Smooth muscle cell (in vitro differentiated cells): Measurements from ENCODE around the gene CALCR. TPM values are rescaled to one million over a fixed set of nuclear protein-coding genes. Genes with fewer than 3 reads are reported as not detected.

Source experiments
- DNase-seq: peaks from one replicate; lab custom pipeline; 2025; ENCODE audit not compliant: unreplicated experiment; lab: John Stamatoyannopoulos, UW
- H2AFZ ChIP-seq: fragments of 200-600 bp; sonication (generic); 2 replicates; pipeline ENCODE4 v1.6.0; 2016; ENCODE audit warnings: antibody characterized with exemption, low read depth, mild to moderate bottlenecking
- H3F3A ChIP-seq: fragments of 200-600 bp; sonication (generic); 2 replicates; pipeline ENCODE4 v1.6.0; 2017; ENCODE audit warnings: antibody characterized with exemption, low read depth
- H3K27ac ChIP-seq: fragments of 200-600 bp; sonication (generic); 2 replicates; pipeline ENCODE4 v1.5.1; 2016; ENCODE audit warnings: low read depth, mild to moderate bottlenecking
- H3K27me3 ChIP-seq: fragments of 200-600 bp; sonication (generic); 2 replicates; pipeline ENCODE4 v1.6.1; 2016; ENCODE audit warnings: low read depth, mild to moderate bottlenecking
- H3K36me3 ChIP-seq: fragments of 200-600 bp; sonication (generic); 2 replicates; pipeline ENCODE4 v1.5.1; 2016; ENCODE audit warnings: low read depth
- H3K4me1 ChIP-seq: fragments of 200-600 bp; sonication (generic); 2 replicates; pipeline ENCODE4 v1.5.1; 2016; ENCODE audit warnings: low read depth
- H3K4me2 ChIP-seq: fragments of 200-600 bp; sonication (generic); 2 replicates; pipeline ENCODE4 v1.6.0; 2016; ENCODE audit warnings: mild to moderate bottlenecking
- H3K4me3 ChIP-seq: fragments of 200-600 bp; sonication (generic); 2 replicates; pipeline ENCODE4 v1.5.1; 2016; ENCODE audit warnings: mild to moderate bottlenecking
- H3K79me2 ChIP-seq: fragments of 200-600 bp; sonication (generic); 2 replicates; pipeline ENCODE4 v1.6.0; 2016; ENCODE audit warnings: low read depth, mild to moderate bottlenecking
- H3K9ac ChIP-seq: fragments of 200-600 bp; sonication (generic); 2 replicates; pipeline ENCODE4 v1.6.0; 2016; ENCODE audit warnings: low read depth
- H3K9me3 ChIP-seq: fragments of 200-600 bp; sonication (generic); replicated peaks from 2 replicates; pipeline ENCODE4 v1.5.1; 2016; ENCODE audit warnings: low read depth
- H4K20me1 ChIP-seq: fragments of 200-600 bp; sonication (generic); 2 replicates; pipeline ENCODE4 v1.6.0; 2016; ENCODE audit warnings: low read depth
- WGBS: methylation state at CpG from one replicate; pipeline ENCODE4 v1.1.7; 2016; ENCODE audit warnings: low lambda C conversion rate; 5-methylcytosine and 5-hydroxymethylcytosine counted together
- polyA plus RNA-seq: library from polyadenylated mRNA; unstranded; fragments of >200 nt; fragmentation: Nextera tagmentation; extraction: Ambion mirVana; gene quantifications from 2 replicates; pipeline ENCODE4 v1.2.1, GENCODE V29; 2016
- total RNA-seq: library from RNA; depleted of rRNA; stranded (reverse); fragments of >200 nt; gene quantifications from 2 replicates; pipeline ENCODE4 v1.2.3, GENCODE V29; 2014
- TF ChIP-seq, protein P1 (sequence below): fragments of 200-600 bp; sonication (generic); IDR thresholded peaks from 2 replicates; pipeline ENCODE4 v1.5.1; 2017; ENCODE audit warnings: borderline replicate concordance, mild to moderate bottlenecking, antibody characterized with exemption; ENCODE audit not compliant: insufficient read depth, poor library complexity, severe bottlenecking

The CALCR gene
- total and polyA plus RNA-seq, 2 experiments from 2014 or later = not detected

DNA sequence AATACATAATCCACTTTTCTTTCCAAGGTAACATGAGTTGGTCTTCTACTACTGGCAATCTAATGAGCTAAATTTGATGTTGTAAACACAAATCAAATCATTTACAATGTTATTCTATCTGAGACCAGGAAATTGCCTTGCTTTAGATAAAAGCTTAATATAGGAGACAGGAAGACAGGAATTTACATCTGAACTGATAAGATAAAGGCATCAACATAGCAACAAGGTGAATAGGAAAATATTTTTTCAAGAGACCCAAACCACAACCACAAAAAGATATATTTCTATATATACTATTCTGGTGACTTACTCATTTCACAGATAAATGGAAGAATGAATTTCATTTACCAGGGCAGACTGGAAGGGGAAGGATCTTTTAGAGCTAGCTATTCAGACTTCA is 46.3 kb upstream of the CALCR start:
- no peak for DNase-seq
- Histone ChIP-seq H3K4me2 (no peak overlapping the region), H4K20me1 (no peaks in the 10 kb centered on the region), H3K9me3 (no peaks in the 10 kb centered on the region), H3K27ac (no peak overlapping the region), H3K4me3 (no peak overlapping the region), H3K4me1 (no peaks in the 10 kb centered on the region), H2AFZ (no peak overlapping the region), H3K9ac (no peak overlapping the region), H3K79me2 (no peaks in the 10 kb centered on the region), H3F3A (no peaks in the 10 kb centered on the region), H3K27me3 (no peaks in the 10 kb centered on the region), H3K36me3 (no peaks in the 10 kb centered on the region)
- TF ChIP-seq, protein P1, sequence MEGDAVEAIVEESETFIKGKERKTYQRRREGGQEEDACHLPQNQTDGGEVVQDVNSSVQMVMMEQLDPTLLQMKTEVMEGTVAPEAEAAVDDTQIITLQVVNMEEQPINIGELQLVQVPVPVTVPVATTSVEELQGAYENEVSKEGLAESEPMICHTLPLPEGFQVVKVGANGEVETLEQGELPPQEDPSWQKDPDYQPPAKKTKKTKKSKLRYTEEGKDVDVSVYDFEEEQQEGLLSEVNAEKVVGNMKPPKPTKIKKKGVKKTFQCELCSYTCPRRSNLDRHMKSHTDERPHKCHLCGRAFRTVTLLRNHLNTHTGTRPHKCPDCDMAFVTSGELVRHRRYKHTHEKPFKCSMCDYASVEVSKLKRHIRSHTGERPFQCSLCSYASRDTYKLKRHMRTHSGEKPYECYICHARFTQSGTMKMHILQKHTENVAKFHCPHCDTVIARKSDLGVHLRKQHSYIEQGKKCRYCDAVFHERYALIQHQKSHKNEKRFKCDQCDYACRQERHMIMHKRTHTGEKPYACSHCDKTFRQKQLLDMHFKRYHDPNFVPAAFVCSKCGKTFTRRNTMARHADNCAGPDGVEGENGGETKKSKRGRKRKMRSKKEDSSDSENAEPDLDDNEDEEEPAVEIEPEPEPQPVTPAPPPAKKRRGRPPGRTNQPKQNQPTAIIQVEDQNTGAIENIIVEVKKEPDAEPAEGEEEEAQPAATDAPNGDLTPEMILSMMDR = no peak

DNA sequence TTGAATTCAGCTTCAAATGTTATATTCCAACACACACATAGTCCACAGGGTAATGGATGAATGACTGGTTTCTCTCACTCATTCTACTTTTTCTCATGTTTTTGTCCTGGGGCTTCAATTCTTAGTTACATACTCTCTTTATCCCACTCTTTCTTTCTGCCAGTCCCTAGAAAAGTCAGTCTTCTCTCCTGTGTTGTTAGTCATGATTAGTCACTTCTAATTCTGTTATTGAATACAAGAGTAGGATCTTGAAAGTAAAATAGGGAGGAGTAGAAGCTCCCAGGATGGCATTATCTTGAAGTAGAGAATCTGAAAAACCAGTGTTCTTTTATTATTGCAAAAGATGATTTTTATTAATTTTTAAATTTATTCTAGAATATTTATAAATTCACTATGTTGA is 45.5 kb upstream of the CALCR start:
- no peak overlapping the region for H3K27ac ChIP-seq
- H4K20me1 ChIP-seq = no peaks in the 10 kb centered on the region
- no peaks in the 10 kb centered on the region for H3K79me2 ChIP-seq
- TF ChIP-seq, protein P1 = no peak
- no peak overlapping the region for H3K9ac ChIP-seq
- H3K4me3 ChIP-seq = no peak overlapping the region
- H2AFZ ChIP-seq = no peak overlapping the region
- no peak for DNase-seq
- H3K36me3 ChIP-seq = no peaks in the 10 kb centered on the region
- H3K27me3 ChIP-seq = no peaks in the 10 kb centered on the region
- H3F3A ChIP-seq = no peaks in the 10 kb centered on the region
- no peaks in the 10 kb centered on the region for H3K9me3 ChIP-seq
- no peak overlapping the region for H3K4me2 ChIP-seq
- H3K4me1 ChIP-seq = no peaks in the 10 kb centered on the region

GRCh38 chr7:93601363-93601762 is 26.8 kb upstream of the CALCR start:
- WGBS = 46% methylated on average over 1 of the region's 1 CpG
- H3K79me2 ChIP-seq = no peaks in the 10 kb centered on the region
- H3F3A ChIP-seq = no peaks in the 10 kb centered on the region
- no peaks in the 10 kb centered on the region for H4K20me1 ChIP-seq
- no peak overlapping the region for H2AFZ ChIP-seq
- no peaks in the 10 kb centered on the region for H3K4me1 ChIP-seq
- no peak overlapping the region for H3K9ac ChIP-seq
- no peaks in the 10 kb centered on the region for H3K27me3 ChIP-seq
- no peak overlapping the region for H3K4me2 ChIP-seq
- no peak for DNase-seq
- no peaks in the 10 kb centered on the region for H3K36me3 ChIP-seq
- H3K4me3 ChIP-seq = no peak overlapping the region
- no peak overlapping the region for H3K27ac ChIP-seq
- H3K9me3 ChIP-seq = no peaks in the 10 kb centered on the region
- TF ChIP-seq, protein P1 = no peak

- Histone ChIP-seq H3K4me3 (no peak overlapping the region), H3K4me2 (no peak overlapping the region), H3K36me3 (no peaks in the 10 kb centered on the region), H3K9ac (no peak overlapping the region), H3F3A (no peaks in the 10 kb centered on the region), H3K27ac (no peak overlapping the region), H4K20me1 (no peaks in the 10 kb centered on the region), H3K4me1 (no peaks in the 10 kb centered on the region), H3K79me2 (no peaks in the 10 kb centered on the region), H2AFZ (no peak overlapping the region), H3K27me3 (no peaks in the 10 kb centered on the region), H3K9me3 (no peaks in the 10 kb centered on the region)
- WGBS = 92% methylated on average over 1 of the region's 1 CpG
- TF ChIP-seq, protein P1 = no peak
- DNase-seq = no peak
Observed at GRCh38 chr7:93594250-93594649, 19.7 kb upstream of the CALCR start.
